ENCODE measurements around the gene KRTAP10-7. TPM values are rescaled to one million over a fixed set of nuclear protein-coding genes. Genes with fewer than 3 reads are reported as not detected.
"Not testable (repeated sequence)": the region's sequence is repeated elsewhere in the genome, so short reads cannot be mapped to it uniquely, and the experiment has no call there.

KRTAP10-7 gene
- total RNA-seq, 1 experiment from 2014 or later, result not detected

- no peak for DNase-seq (ENCODE audit: low read depth)
These were observed 28.3 kb upstream of the KRTAP10-7 start for GRCh38 chr21:44571844-44572782.

DNA sequence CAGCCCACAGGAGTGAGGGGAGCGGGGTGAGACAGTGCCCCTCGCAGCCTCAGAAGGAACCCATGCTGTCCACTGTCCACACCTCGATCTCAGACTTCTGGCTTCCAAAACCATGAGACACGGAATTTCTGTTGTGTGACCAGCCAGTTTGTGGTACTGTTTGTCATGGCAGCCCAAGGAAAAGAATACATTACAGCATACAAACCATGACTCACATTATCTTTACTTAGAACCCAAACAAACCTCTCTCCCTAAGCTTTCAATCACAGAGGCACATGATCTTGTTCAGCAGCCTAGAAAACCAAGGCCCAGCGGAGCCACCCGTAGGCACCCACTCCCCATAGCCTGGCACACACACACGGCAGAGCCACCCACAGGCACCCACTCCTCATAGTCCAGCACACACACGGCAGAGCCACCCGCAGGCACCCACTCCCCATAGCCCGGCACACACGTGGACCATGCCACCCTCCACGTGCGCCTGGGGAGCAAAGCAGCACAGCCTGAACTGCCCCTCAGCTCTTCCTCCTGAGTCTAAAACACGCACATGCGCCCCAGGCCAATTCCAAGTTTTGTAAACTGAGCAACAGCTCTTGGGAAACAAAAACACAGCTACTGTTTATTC, 27.3 kb upstream of the KRTAP10-7 start:
- DNase-seq (ENCODE audit: low read depth), result no peak

DNA sequence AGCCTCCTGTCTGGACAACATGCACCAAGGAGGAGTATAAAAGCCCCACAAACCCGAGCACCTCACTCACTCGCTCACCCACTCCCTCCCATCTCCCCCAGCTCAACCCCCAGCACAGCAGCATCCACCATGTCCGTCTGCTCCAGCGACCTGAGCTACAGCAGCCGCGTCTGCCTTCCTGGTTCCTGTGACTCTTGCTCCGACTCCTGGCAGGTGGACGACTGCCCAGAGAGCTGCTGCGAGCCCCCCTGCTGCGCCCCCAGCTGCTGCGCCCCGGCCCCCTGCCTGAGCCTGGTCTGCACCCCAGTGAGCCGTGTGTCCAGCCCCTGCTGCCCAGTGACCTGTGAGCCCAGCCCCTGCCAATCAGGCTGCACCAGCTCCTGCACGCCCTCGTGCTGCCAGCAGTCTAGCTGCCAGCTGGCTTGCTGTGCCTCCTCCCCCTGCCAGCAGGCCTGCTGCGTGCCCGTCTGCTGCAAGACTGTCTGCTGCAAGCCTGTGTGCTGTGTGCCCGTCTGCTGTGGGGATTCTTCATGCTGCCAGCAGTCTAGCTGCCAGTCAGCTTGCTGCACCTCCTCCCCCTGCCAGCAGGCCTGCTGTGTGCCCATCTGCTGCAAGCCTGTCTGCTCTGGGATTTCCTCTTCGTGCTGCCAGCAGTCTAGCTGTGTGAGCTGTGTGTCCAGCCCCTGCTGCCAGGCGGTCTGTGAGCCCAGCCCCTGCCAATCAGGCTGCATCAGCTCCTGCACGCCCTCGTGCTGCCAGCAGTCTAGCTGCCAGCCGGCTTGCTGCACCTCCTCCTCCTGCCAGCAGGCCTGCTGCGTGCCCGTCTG, 26.6 kb upstream of the KRTAP10-7 start, which contains the start of gene KRTAP10-4:
Gene KRTAP10-4 (plus strand): TSS at position 100 of the 827 bp plus-strand sequence. CDS start 30 bp downstream, at position 130.
- not testable (repeated sequence) for DNase-seq (ENCODE audit: low read depth)

- no peak for DNase-seq (ENCODE audit: low read depth)
These were observed 25.7 kb upstream of the KRTAP10-7 start for GRCh38 chr21:44574457-44575306.

- DNase-seq (ENCODE audit: low read depth), result no peak
These were observed 24.9 kb upstream of the KRTAP10-7 start for GRCh38 chr21:44575307-44576024.

- DNase-seq (ENCODE audit: low read depth), result no peak
These were observed 24.4 kb upstream of the KRTAP10-7 start for GRCh38 chr21:44576025-44576420.

DNA sequence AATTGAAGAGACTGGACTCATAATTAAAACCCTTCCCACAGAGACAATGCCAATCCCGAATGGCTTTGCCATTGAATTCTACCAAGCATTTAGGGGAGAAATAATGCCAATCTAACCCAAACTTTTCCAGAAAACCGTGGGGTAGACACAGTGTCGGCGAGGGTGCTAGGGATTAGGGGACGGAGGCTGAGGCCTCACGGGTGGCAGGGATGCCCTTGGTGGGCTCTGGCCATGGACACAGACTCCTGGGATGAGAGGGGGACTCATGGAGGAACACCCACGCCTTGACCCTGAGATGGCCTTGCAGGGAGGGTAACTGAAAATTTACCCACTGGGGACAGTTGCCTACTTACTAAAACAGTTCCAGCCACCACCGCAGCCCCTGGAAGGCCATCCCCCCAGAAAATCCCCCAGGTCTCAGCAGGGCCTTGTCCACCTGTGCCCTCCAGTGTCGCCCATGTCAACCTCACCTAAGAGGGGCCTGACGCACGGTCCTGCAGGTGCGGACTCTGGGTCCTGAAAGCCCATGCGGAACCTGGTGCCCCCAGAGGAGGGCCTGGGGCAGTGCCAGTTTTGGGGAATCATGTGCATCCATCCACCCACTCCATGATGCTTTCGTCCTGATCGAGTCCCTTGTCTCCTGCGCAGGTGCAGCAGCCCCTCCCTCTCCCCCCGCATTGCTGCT, 21.9 kb upstream of the KRTAP10-7 start:
- no peak for DNase-seq (ENCODE audit: low read depth)

- DNase-seq (ENCODE audit: low read depth), result no peak
These were observed 21.2 kb upstream of the KRTAP10-7 start for GRCh38 chr21:44579056-44579832.

GRCh38 chr21:44579833-44580144, 20.6 kb upstream of the KRTAP10-7 start:
- DNase-seq (ENCODE audit: low read depth), result no peak

GRCh38 chr21:44580231-44580821, 20.1 kb upstream of the KRTAP10-7 start, which contains the start of gene KRTAP10-5:
Gene KRTAP10-5, minus strand, starts transcription at chr21:44580604. Its CDS starts 26 bp downstream, at chr21:44580578.
- not testable (repeated sequence) for DNase-seq (ENCODE audit: low read depth)

DNA sequence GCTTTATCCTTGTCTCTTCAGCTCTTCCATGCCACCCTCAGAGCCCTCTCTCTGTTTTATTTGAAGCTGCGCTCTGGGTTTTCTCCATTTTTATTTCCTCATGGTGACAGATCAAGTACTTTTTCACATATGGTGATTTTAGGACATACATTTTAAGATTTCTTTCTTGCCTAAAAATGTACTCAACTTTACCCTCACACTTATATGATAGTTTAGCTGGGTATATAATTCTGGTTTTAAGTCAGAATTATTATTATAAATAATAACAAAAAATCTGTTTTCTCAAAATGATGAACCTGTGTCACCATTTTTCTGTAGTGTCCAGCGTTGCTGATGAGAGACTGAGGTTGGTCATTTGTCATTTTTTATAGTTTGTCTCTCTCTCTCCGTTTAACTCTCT, 19.2 kb upstream of the KRTAP10-7 start:
- no peak for DNase-seq (ENCODE audit: low read depth)

DNA sequence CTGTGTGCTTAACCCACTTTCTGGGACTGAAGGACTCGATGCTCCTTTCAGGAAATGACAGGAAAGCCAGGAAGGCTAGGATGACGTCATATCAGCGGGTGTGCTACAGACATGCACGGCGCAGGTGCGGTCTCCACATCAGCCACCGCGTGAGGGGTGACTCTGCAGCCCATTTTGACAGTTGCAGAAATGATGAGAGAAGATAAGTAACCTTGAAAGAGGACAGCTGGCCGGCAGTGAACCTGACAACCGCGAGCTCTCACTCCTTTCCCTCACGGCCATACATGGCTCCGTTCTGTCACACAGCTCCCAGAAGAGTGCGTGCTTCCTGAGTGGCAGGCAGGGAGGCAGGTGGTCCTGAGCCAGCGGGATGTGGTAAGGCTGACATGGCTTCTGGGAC, 18.3 kb upstream of the KRTAP10-7 start:
- DNase-seq (ENCODE audit: low read depth), result no peak

DNA sequence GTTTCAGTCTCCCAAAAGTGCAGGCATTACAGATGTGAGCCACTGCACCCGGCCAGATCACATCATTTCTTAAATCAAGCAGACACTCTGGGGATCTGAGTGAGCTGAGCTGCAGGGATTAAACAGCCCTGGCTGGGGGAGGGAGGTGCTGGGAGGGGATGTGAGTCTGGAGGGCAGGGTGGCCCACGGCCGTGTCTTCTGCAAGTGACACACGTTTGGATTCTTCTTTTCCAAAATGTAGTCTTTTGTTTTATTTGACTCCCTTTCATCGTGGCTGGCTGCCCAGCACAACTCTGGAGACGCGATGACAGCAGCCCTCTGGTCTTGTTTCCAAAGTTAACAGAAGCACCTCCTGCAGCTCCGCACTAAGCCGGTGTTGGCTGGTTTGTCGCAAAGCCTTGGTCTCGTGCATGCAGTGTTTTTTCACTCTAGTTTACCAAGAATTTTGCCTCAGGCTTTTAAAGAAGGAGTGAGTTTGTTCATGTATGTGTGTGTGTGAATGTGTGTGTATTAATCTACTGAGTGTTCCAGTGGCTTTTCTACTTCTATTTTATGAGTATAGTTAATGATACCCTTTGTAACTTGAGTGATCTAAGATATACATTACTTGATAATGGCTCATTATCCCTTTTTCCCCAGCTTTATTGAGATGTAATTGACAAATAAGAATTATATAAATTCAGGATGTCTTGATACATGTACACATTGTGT, 17.2 kb upstream of the KRTAP10-7 start:
- DNase-seq (ENCODE audit: low read depth), result peak; percentile 4

- DNase-seq (ENCODE audit: low read depth), result no peak
These were observed 16.6 kb upstream of the KRTAP10-7 start for GRCh38 chr21:44583800-44584147.

DNA sequence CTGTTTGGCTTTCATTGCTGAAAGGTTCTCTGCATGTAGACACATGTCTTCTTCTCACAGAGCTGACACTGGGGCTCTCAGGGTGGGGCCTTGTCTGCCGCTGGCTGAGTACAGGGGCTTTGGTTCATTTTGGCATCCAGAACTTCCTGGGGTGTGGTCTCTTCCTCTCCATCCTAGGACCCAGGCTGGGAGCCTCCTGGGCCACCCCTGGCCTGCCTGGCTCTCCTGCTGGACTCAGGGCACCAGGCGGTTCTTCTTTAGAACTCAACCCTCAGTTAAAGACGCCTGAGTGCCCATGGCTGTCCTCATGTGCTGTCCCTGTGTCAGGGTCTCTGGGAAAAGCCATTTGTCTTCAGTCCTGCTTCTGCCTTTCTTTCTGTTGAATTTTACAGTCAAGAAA, 14.5 kb upstream of the KRTAP10-7 start:
- no peak for DNase-seq (ENCODE audit: low read depth)

DNA sequence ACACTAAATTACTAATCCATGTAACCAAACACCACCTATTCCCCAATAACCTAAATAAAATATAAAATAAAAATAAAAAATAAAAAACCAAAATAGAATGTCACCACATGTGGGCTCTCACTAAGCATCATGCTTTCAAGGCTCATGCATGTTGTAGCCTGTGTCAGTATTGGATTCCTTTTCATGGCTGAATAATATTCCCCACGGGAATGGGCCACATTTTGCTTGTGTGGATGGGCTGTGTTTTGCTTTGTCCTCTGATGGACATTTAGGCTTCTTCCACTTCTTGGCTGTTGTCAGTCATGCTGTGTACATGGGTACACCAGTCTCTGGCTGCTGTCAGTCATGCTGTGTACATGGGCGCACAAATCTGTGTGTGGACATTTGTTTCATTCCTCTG, 11.3 kb upstream of the KRTAP10-7 start:
- no peak for DNase-seq (ENCODE audit: low read depth)

DNA sequence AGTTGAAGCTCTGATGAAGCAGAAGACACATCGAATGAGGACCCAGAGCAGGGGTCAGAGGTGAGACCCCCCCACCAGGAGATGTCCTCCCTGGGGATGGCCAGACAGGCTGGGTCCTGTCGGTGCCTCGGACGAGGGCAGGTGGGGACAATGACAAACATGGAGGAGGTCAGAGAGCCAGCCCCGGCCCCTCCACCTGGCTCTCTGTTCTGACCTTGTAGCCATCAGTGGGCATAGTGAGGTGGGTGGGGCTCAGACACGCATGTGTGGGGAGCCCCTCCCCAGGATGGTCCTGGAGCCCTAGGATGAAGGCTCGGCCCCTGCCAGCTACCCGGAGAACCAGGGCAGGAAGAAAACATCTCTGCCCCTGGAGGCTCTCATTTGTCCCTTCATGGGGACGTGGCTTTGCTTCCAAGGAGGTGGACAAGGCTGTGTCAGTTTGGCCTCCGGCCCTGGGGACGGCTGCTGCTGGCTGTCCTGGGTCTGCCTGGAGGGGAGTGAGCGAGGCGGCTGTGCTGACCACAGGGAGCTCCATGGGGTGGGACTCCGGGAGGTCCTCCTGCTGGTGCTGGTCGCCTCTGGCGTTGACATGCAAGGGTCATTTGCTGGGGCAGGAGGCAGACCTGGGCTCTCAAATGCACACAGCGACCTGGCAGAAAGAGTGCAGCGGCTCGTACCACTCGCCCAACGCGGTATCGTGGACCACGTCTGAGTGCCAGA, 10.7 kb upstream of the KRTAP10-7 start:
- no peak for DNase-seq (ENCODE audit: low read depth)

All from RPMI7951 (cell line).